ENCODE measurements around the gene CRISP3. TPM values are rescaled to one million over a fixed set of nuclear protein-coding genes. Genes with fewer than 3 reads are reported as not detected.

CRISP3 gene
- total and polyA plus RNA-seq, 4 experiments from 2014 or later = not detected

- no peaks in the 10 kb centered on the region for H3K27me3 ChIP-seq (ENCODE audit: insufficient read depth, low read length)
- no peak overlapping the region for H3K27ac ChIP-seq (ENCODE audit: low read depth, low read length)
- POLR2A ChIA-PET (ENCODE audit: partially characterized antibody) = no interaction called here
- CTCF ChIA-PET (ENCODE audit: partially characterized antibody) = no interaction called here
- no peaks in the 10 kb centered on the region for H3K4me1 ChIP-seq (ENCODE audit: insufficient read depth, low read length)
- Mint-ChIP-seq H3K27ac (no peak overlapping the region), H3K9me3 (peaks cover 0 to 7% (median 2%) of the 10 kb centered on the region in 8 donors), H3K36me3 (no peaks in the 10 kb centered on the region), H3K27me3 (peaks cover 0 to 1% of the 10 kb centered on the region in 2 donors), H3K4me1 (no peaks in the 10 kb centered on the region), H3K4me3 (no peak overlapping the region)
- no peak overlapping the region for H3K4me3 ChIP-seq (ENCODE audit: low read length in 2 of 2)
- DNase-seq = no peak
- no peaks in the 10 kb centered on the region for H3K9me3 ChIP-seq (ENCODE audit: control insufficient read depth in 1 of 2, low read length in 2 of 2)
- H3K36me3 ChIP-seq (ENCODE audit: insufficient read depth, low read length) = no peaks in the 10 kb centered on the region
- intact Hi-C loops (cut with micrococcal nuclease) = no loop called here
Measured at GRCh38 chr6:49775043-49775442, 30.9 kb upstream of the CRISP3 start.

GRCh38 chr6:49772285-49772684 lies 28.1 kb upstream of the CRISP3 start:
- Histone ChIP-seq H3K9me3 (ENCODE audit: control insufficient read depth in 1 of 2, low read length in 2 of 2) (no peaks in the 10 kb centered on the region), H3K27me3 (ENCODE audit: insufficient read depth, low read length) (no peaks in the 10 kb centered on the region), H3K27ac (ENCODE audit: low read depth, low read length) (no peak overlapping the region), H3K4me3 (ENCODE audit: low read length in 2 of 2) (no peak overlapping the region), H3K36me3 (ENCODE audit: insufficient read depth, low read length) (no peaks in the 10 kb centered on the region), H3K4me1 (ENCODE audit: insufficient read depth, low read length) (no peaks in the 10 kb centered on the region)
- intact Hi-C loops (cut with micrococcal nuclease) = no loop called here
- no peak overlapping the region for H3K27ac Mint-ChIP-seq
- H3K4me3 Mint-ChIP-seq = no peak overlapping the region
- ChIA-PET POLR2A (ENCODE audit: partially characterized antibody) (no interaction called here), CTCF (ENCODE audit: partially characterized antibody) (no interaction called here)
- no peaks in the 10 kb centered on the region for H3K4me1 Mint-ChIP-seq
- DNase-seq = no peak
- H3K9me3 Mint-ChIP-seq = peaks cover 0 to 7% (median 3%) of the 10 kb centered on the region in 8 donors
- no peaks in the 10 kb centered on the region for H3K36me3 Mint-ChIP-seq
- H3K27me3 Mint-ChIP-seq = peaks cover 0 to 1% of the 10 kb centered on the region in 2 donors

GRCh38 chr6:49766762-49767161 lies 22.6 kb upstream of the CRISP3 start:
- intact Hi-C loops (cut with micrococcal nuclease) = no loop called here
- Histone ChIP-seq H3K9me3 (ENCODE audit: control insufficient read depth in 1 of 2, low read length in 2 of 2) (no peaks in the 10 kb centered on the region), H3K4me3 (ENCODE audit: low read length in 2 of 2) (no peak overlapping the region), H3K27ac (ENCODE audit: low read depth, low read length) (no peak overlapping the region), H3K36me3 (ENCODE audit: insufficient read depth, low read length) (no peaks in the 10 kb centered on the region), H3K4me1 (ENCODE audit: insufficient read depth, low read length) (no peaks in the 10 kb centered on the region), H3K27me3 (ENCODE audit: insufficient read depth, low read length) (no peaks in the 10 kb centered on the region)
- H3K4me3 Mint-ChIP-seq = no peak overlapping the region
- POLR2A ChIA-PET (ENCODE audit: partially characterized antibody) = no interaction called here
- no peak for DNase-seq
- H3K27ac Mint-ChIP-seq = no peak overlapping the region
- H3K36me3 Mint-ChIP-seq = no peaks in the 10 kb centered on the region
- CTCF ChIA-PET (ENCODE audit: partially characterized antibody) = no interaction called here
- peaks cover 0 to 8% (median 3%) of the 10 kb centered on the region in 8 donors for H3K9me3 Mint-ChIP-seq
- H3K4me1 Mint-ChIP-seq = no peaks in the 10 kb centered on the region
- no peaks in the 10 kb centered on the region for H3K27me3 Mint-ChIP-seq

DNA sequence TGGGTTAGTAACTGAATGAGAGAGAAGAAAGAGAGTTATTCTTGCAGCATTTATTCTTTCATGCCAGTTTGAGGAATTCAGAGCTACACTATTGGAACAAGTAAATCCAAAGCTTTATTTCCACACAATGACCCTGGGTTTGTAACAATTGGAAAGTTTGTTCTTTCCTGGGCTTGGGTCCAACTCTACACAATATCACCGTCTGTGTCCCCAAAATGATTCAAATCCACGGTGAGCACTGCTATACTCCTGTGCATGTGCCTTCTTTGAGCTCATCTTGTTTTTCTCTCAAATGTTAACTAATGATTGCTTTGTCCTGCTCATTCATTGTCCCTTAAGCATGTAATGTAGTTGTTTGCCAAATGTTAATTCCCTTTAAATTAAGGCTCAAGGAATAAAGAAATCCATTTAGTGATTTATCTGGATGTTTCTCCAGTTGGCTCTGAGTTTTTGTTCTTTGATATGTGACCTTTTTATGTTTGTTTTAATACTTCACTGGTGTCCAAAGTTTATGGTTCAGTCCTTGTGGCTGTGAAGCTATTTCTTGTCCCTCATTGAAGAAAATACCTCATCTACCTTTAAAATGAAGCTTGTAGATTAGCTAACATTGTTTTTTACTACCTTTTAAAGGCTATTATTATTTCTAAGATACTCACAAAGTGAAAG lies 20.5 kb upstream of the CRISP3 start:
- ChIA-PET POLR2A (ENCODE audit: partially characterized antibody) (no interaction called here), CTCF (ENCODE audit: partially characterized antibody) (no interaction called here)
- Mint-ChIP-seq H3K9me3 (peaks cover 0 to 15% (median 3%) of the 10 kb centered on the region in 8 donors), H3K27me3 (no peaks in the 10 kb centered on the region), H3K4me1 (no peaks in the 10 kb centered on the region), H3K36me3 (no peaks in the 10 kb centered on the region), H3K4me3 (no peak overlapping the region), H3K27ac (no peak overlapping the region)
- no peak overlapping the region for H3K4me3 ChIP-seq (ENCODE audit: low read length in 2 of 2)
- H3K27me3 ChIP-seq (ENCODE audit: insufficient read depth, low read length) = no peaks in the 10 kb centered on the region
- DNase-seq = no peak
- H3K27ac ChIP-seq (ENCODE audit: low read depth, low read length) = no peak overlapping the region
- H3K36me3 ChIP-seq (ENCODE audit: insufficient read depth, low read length) = no peaks in the 10 kb centered on the region
- H3K9me3 ChIP-seq (ENCODE audit: control insufficient read depth in 1 of 2, low read length in 2 of 2) = no peaks in the 10 kb centered on the region
- no peaks in the 10 kb centered on the region for H3K4me1 ChIP-seq (ENCODE audit: insufficient read depth, low read length)
- intact Hi-C loops (cut with micrococcal nuclease) = no loop called here

DNA sequence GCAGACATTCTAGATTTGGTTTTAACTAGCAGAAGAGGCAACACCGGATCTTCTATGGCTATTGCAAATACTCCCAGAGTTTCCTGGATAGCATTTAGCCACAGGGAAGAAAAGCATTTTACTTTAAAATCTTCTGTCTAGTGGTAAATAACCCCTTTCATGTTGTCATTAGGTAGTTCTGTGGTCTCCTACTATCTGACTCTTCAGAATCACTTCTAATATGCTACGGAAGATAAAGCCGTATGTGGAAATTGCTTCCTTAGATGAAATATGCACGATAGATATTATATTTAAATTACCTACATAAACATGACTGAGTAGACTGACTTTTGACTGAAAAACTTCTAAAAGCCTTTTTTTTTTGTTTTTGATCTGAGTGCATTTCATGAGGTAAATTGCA lies 759 bp downstream of the CRISP3 start:
- no peak overlapping the region for H3K4me3 ChIP-seq (ENCODE audit: low read length in 2 of 2)
- no peak overlapping the region for H3K27ac Mint-ChIP-seq
- H3K4me1 ChIP-seq (ENCODE audit: insufficient read depth, low read length) = no peaks in the 10 kb centered on the region
- no peaks in the 10 kb centered on the region for H3K27me3 ChIP-seq (ENCODE audit: insufficient read depth, low read length)
- no peak overlapping the region for H3K4me3 Mint-ChIP-seq
- H3K36me3 ChIP-seq (ENCODE audit: insufficient read depth, low read length) = no peaks in the 10 kb centered on the region
- H3K36me3 Mint-ChIP-seq = no peaks in the 10 kb centered on the region
- H3K4me1 Mint-ChIP-seq = no peaks in the 10 kb centered on the region
- DNase-seq = no peak
- ChIA-PET POLR2A (ENCODE audit: partially characterized antibody) (no interaction called here), CTCF (ENCODE audit: partially characterized antibody) (no interaction called here)
- H3K9me3 ChIP-seq (ENCODE audit: control insufficient read depth in 1 of 2, low read length in 2 of 2) = no peaks in the 10 kb centered on the region
- no peaks in the 10 kb centered on the region for H3K27me3 Mint-ChIP-seq
- intact Hi-C loops (cut with micrococcal nuclease) = no loop called here
- no peak overlapping the region for H3K27ac ChIP-seq (ENCODE audit: low read depth, low read length)
- peaks cover 0 to 5% (median 0%) of the 10 kb centered on the region in 8 donors for H3K9me3 Mint-ChIP-seq

DNA sequence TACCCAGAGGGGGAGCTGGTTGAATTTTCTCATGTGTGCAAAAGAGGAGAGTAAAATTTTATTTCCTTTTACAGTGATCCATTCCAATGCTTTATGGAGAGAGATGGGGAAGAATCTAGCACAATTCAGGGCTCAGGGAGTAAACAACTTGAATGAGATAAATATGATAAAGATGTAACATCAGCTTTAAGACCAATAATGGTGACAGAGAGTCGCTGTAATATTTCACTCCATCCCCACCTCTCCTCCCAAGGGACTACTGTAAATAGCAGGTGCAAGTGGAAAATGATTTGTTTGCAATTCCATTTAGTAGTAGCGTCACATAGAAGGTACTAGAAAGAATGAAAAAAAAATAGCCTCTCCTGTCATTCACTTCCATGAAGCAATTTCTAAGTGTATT lies 4.8 kb downstream of the CRISP3 start:
- Histone ChIP-seq H3K4me1 (ENCODE audit: insufficient read depth, low read length) (no peaks in the 10 kb centered on the region), H3K27me3 (ENCODE audit: insufficient read depth, low read length) (no peaks in the 10 kb centered on the region), H3K27ac (ENCODE audit: low read depth, low read length) (no peak overlapping the region), H3K36me3 (ENCODE audit: insufficient read depth, low read length) (no peaks in the 10 kb centered on the region), H3K9me3 (ENCODE audit: control insufficient read depth in 1 of 2, low read length in 2 of 2) (no peaks in the 10 kb centered on the region), H3K4me3 (ENCODE audit: low read length in 2 of 2) (no peak overlapping the region)
- ChIA-PET POLR2A (ENCODE audit: partially characterized antibody) (no interaction called here), CTCF (ENCODE audit: partially characterized antibody) (no interaction called here)
- no peak for DNase-seq
- H3K36me3 Mint-ChIP-seq = no peaks in the 10 kb centered on the region
- no peaks in the 10 kb centered on the region for H3K4me1 Mint-ChIP-seq
- no peak overlapping the region for H3K4me3 Mint-ChIP-seq
- no peak overlapping the region for H3K27ac Mint-ChIP-seq
- intact Hi-C loops (cut with micrococcal nuclease) = no loop called here
- H3K27me3 Mint-ChIP-seq = no peaks in the 10 kb centered on the region
- peaks cover 0 to 6% (median 0%) of the 10 kb centered on the region in 8 donors for H3K9me3 Mint-ChIP-seq

DNA sequence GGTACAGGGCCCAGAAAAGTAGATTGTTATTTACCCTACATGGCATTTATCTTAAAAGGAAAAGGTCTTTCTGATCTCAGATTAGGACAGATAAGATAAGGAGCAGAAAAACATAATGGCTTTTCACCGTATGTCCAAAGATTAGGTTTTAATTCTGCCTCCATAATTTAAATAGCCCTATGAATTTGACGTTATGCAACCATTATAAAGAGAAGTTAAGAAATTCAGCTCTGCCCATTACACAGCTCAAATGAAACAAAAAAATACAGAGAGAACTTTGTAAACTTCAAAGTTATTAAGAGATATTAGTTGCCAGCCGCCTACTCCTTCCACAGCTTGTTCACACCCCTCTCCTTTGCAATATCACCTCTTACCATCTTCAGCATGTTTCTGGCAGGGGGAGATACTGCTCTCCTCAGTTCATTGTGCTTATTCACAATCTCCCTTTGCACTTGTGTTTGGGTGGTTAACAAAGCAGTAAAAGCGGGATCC lies 8.1 kb downstream of the CRISP3 start:
- Histone ChIP-seq H3K27me3 (ENCODE audit: insufficient read depth, low read length) (no peaks in the 10 kb centered on the region), H3K4me1 (ENCODE audit: insufficient read depth, low read length) (no peaks in the 10 kb centered on the region), H3K36me3 (ENCODE audit: insufficient read depth, low read length) (no peaks in the 10 kb centered on the region), H3K4me3 (ENCODE audit: low read length in 2 of 2) (no peak overlapping the region), H3K9me3 (ENCODE audit: control insufficient read depth in 1 of 2, low read length in 2 of 2) (no peaks in the 10 kb centered on the region), H3K27ac (ENCODE audit: low read depth, low read length) (no peak overlapping the region)
- Mint-ChIP-seq H3K27me3 (no peaks in the 10 kb centered on the region), H3K4me3 (no peak overlapping the region), H3K9me3 (peaks cover 0 to 6% (median 0%) of the 10 kb centered on the region in 8 donors), H3K4me1 (no peaks in the 10 kb centered on the region), H3K27ac (no peak overlapping the region), H3K36me3 (no peaks in the 10 kb centered on the region)
- POLR2A ChIA-PET (ENCODE audit: partially characterized antibody) = no interaction called here
- no peak for DNase-seq
- CTCF ChIA-PET (ENCODE audit: partially characterized antibody) = no interaction called here
- intact Hi-C loops (cut with micrococcal nuclease) = no loop called here

DNA sequence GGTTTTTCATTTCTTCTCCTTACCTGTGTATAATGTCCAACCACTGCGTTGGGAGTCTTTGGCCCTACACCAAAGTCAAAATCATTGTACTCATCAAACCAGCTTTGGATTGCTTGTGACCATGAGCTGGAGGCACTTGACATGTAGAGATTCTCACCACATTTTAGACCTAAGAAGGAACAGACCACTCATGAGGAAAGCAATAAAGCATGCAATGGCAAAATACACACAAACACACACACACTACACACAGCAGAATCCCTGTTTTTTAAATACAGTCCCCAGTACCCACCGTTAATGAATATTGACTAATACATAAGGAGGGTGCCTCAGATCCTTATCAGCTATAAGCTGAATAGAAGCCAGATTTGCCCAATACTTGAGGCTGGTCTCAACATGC lies 10.5 kb downstream of the CRISP3 start:
- intact Hi-C loops (cut with micrococcal nuclease) = no loop called here
- ChIA-PET POLR2A (ENCODE audit: partially characterized antibody) (no interaction called here), CTCF (ENCODE audit: partially characterized antibody) (no interaction called here)
- Mint-ChIP-seq H3K27ac (no peak overlapping the region), H3K4me3 (no peak overlapping the region), H3K27me3 (no peaks in the 10 kb centered on the region), H3K9me3 (peaks cover 0 to 4% (median 0%) of the 10 kb centered on the region in 8 donors), H3K4me1 (no peaks in the 10 kb centered on the region), H3K36me3 (no peaks in the 10 kb centered on the region)
- no peak overlapping the region for H3K4me3 ChIP-seq (ENCODE audit: low read length in 2 of 2)
- H3K27me3 ChIP-seq (ENCODE audit: insufficient read depth, low read length) = no peaks in the 10 kb centered on the region
- H3K4me1 ChIP-seq (ENCODE audit: insufficient read depth, low read length) = no peaks in the 10 kb centered on the region
- DNase-seq = no peak
- no peak overlapping the region for H3K27ac ChIP-seq (ENCODE audit: low read depth, low read length)
- H3K36me3 ChIP-seq (ENCODE audit: insufficient read depth, low read length) = no peaks in the 10 kb centered on the region
- H3K9me3 ChIP-seq (ENCODE audit: control insufficient read depth in 1 of 2, low read length in 2 of 2) = no peaks in the 10 kb centered on the region

Data from CD4-positive, alpha-beta memory T cell (primary cell).